GM23248 (cell line): ENCODE results near the gene TREM1.

ENCODE experiments used
- EZH2 ChIP-seq: fragments of 200-600 bp; sonication (generic); IDR thresholded peaks from 2 replicates; pipeline ENCODE4 v1.6.1; 2018; ENCODE audit warnings: antibody characterized with exemption, mild to moderate bottlenecking; ENCODE audit not compliant: insufficient read depth, poor library complexity, severe bottlenecking
- EZH2phosphoT487 ChIP-seq: fragments of 200-600 bp; sonication (generic); IDR thresholded peaks from 2 replicates; pipeline ENCODE4 v1.6.1; 2018; ENCODE audit warnings: antibody characterized with exemption, moderate library complexity, mild to moderate bottlenecking, low read depth; ENCODE audit not compliant: insufficient read depth

DNA sequence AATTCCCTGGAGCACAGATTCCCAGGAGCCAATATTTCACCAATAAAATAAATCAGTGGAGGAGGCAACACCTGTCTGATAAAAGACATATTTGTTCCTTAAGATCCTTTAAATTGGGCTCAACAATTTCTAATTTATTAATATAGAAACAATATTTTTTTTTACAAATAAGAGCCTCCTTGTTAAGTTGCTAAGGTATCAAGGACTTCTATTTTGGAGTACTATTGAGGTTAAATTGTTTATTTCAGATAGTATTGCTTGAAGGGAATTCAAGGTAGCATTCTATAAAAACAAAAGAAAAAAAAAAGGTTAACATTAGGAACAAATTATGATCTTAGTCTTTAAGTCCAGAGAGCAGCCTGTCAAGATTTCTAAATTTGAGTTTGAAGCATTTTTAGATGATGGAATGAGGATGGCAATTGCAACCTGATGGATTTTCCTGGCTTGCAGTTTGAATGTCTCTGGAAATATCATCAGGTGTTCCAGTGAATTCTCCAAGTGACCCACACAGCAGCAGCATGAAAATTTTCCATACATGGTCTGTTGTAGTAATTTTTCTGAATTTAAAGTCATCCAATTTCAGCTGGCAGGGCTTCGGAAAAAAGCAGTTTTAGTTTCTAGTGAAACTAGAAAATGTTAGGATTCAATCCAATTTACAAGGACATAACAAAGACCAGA, 29.6 kb upstream of the TREM1 start:
- no peak for TF ChIP-seq EZH2phosphoT487
- TF ChIP-seq EZH2, result no peak
